Smooth muscle cell (in vitro differentiated cells): ENCODE data around the gene TOMM34. TPM values are rescaled to one million over a fixed set of nuclear protein-coding genes. Genes with fewer than 3 reads are reported as not detected.

Source experiments
- DNase-seq: peaks from one replicate; lab custom pipeline; 2025; ENCODE audit not compliant: unreplicated experiment; lab: John Stamatoyannopoulos, UW
- H2AFZ ChIP-seq: fragments of 200-600 bp; sonication (generic); 2 replicates; pipeline ENCODE4 v1.6.0; 2016; ENCODE audit warnings: antibody characterized with exemption, low read depth, mild to moderate bottlenecking
- H3F3A ChIP-seq: fragments of 200-600 bp; sonication (generic); 2 replicates; pipeline ENCODE4 v1.6.0; 2017; ENCODE audit warnings: antibody characterized with exemption, low read depth
- H3K27ac ChIP-seq: fragments of 200-600 bp; sonication (generic); 2 replicates; pipeline ENCODE4 v1.5.1; 2016; ENCODE audit warnings: low read depth, mild to moderate bottlenecking
- H3K27me3 ChIP-seq: fragments of 200-600 bp; sonication (generic); 2 replicates; pipeline ENCODE4 v1.6.1; 2016; ENCODE audit warnings: low read depth, mild to moderate bottlenecking
- H3K36me3 ChIP-seq: fragments of 200-600 bp; sonication (generic); 2 replicates; pipeline ENCODE4 v1.5.1; 2016; ENCODE audit warnings: low read depth
- H3K4me1 ChIP-seq: fragments of 200-600 bp; sonication (generic); 2 replicates; pipeline ENCODE4 v1.5.1; 2016; ENCODE audit warnings: low read depth
- H3K4me2 ChIP-seq: fragments of 200-600 bp; sonication (generic); 2 replicates; pipeline ENCODE4 v1.6.0; 2016; ENCODE audit warnings: mild to moderate bottlenecking
- H3K4me3 ChIP-seq: fragments of 200-600 bp; sonication (generic); 2 replicates; pipeline ENCODE4 v1.5.1; 2016; ENCODE audit warnings: mild to moderate bottlenecking
- H3K79me2 ChIP-seq: fragments of 200-600 bp; sonication (generic); 2 replicates; pipeline ENCODE4 v1.6.0; 2016; ENCODE audit warnings: low read depth, mild to moderate bottlenecking
- H3K9ac ChIP-seq: fragments of 200-600 bp; sonication (generic); 2 replicates; pipeline ENCODE4 v1.6.0; 2016; ENCODE audit warnings: low read depth
- H3K9me3 ChIP-seq: fragments of 200-600 bp; sonication (generic); replicated peaks from 2 replicates; pipeline ENCODE4 v1.5.1; 2016; ENCODE audit warnings: low read depth
- H4K20me1 ChIP-seq: fragments of 200-600 bp; sonication (generic); 2 replicates; pipeline ENCODE4 v1.6.0; 2016; ENCODE audit warnings: low read depth
- WGBS: methylation state at CpG from one replicate; pipeline ENCODE4 v1.1.7; 2016; ENCODE audit warnings: low lambda C conversion rate; 5-methylcytosine and 5-hydroxymethylcytosine counted together
- polyA plus RNA-seq: library from polyadenylated mRNA; unstranded; fragments of >200 nt; fragmentation: Nextera tagmentation; extraction: Ambion mirVana; gene quantifications from 2 replicates; pipeline ENCODE4 v1.2.1, GENCODE V29; 2016
- total RNA-seq: library from RNA; depleted of rRNA; stranded (reverse); fragments of >200 nt; gene quantifications from 2 replicates; pipeline ENCODE4 v1.2.3, GENCODE V29; 2014
- TF ChIP-seq, protein P1 (sequence below): fragments of 200-600 bp; sonication (generic); IDR thresholded peaks from 2 replicates; pipeline ENCODE4 v1.5.1; 2017; ENCODE audit warnings: borderline replicate concordance, mild to moderate bottlenecking, antibody characterized with exemption; ENCODE audit not compliant: insufficient read depth, poor library complexity, severe bottlenecking

Gene TOMM34
- total and polyA plus RNA-seq, 2 experiments from 2014 or later = 27.2 to 34.9 TPM

DNA sequence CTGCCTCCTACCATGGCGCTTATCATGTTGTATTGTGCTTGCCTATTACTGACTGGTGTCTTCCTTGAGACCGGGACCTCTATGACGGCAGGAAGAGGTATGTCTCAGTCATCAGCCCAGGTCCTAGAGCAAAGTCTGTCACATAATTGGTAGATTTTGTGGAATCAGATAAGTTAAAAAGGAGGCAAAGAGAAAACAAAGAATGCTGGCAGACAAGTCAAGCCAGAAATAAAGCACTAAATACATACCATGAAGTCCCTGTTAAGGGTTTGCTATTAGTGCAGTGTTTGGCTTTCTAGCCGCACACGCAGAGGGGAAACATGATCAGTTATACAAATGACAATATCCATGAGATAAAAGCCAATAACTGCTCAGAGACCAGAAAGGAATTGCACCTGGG lies 6.0 kb downstream of the TOMM34 start:
- H3K79me2 ChIP-seq = peaks cover 24% of the 10 kb centered on the region
- 78% methylated on average over 5 of the region's 5 CpGs for WGBS

DNA sequence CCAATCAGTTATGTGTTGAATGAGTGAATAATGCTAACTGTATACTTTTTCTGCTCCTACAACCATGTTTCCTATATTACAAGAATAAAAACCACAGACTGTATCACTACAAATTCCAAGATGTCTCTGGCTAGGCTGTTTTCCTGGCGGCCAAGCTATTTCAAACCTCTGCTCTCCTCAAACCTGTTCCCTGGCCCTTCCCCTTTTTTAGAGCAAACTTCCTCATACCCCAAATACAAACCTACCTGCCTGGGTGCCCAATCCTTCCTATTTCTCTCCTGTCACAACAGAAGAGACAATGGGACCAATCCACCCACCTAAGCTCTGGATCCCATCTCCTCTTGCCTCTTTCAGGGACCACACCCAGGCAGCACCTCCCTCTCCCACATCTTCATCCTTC lies 7.5 kb downstream of the TOMM34 start:
- Histone ChIP-seq H3K79me2 (peaks cover 11% of the 10 kb centered on the region), H4K20me1 (peaks cover 11% of the 10 kb centered on the region), H2AFZ (no peak overlapping the region), H3K4me2 (no peak overlapping the region), H3K9me3 (no peaks in the 10 kb centered on the region), H3K4me3 (no peak overlapping the region), H3K9ac (no peak overlapping the region), H3K27me3 (no peaks in the 10 kb centered on the region), H3K27ac (no peak overlapping the region), H3F3A (no peaks in the 10 kb centered on the region), H3K4me1 (no peaks in the 10 kb centered on the region), H3K36me3 (peaks cover 8% of the 10 kb centered on the region)
- 89% methylated on average over 1 of the region's 1 CpG for WGBS
- no peak for DNase-seq
- TF ChIP-seq, protein P1, sequence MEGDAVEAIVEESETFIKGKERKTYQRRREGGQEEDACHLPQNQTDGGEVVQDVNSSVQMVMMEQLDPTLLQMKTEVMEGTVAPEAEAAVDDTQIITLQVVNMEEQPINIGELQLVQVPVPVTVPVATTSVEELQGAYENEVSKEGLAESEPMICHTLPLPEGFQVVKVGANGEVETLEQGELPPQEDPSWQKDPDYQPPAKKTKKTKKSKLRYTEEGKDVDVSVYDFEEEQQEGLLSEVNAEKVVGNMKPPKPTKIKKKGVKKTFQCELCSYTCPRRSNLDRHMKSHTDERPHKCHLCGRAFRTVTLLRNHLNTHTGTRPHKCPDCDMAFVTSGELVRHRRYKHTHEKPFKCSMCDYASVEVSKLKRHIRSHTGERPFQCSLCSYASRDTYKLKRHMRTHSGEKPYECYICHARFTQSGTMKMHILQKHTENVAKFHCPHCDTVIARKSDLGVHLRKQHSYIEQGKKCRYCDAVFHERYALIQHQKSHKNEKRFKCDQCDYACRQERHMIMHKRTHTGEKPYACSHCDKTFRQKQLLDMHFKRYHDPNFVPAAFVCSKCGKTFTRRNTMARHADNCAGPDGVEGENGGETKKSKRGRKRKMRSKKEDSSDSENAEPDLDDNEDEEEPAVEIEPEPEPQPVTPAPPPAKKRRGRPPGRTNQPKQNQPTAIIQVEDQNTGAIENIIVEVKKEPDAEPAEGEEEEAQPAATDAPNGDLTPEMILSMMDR = no peak

More for the DNA sequence above, 6.0 kb downstream of the TOMM34 start:
- no peak for DNase-seq
- Histone ChIP-seq H3K4me3 (no peak overlapping the region), H3K27ac (peak overlapping the region; percentile 48), H3K4me1 (peaks cover 12% of the 10 kb centered on the region), H3K9ac (no peak overlapping the region), H3K27me3 (no peaks in the 10 kb centered on the region), H3K9me3 (no peaks in the 10 kb centered on the region), H2AFZ (no peak overlapping the region), H4K20me1 (peaks cover 21% of the 10 kb centered on the region), H3K4me2 (no peak overlapping the region), H3F3A (no peaks in the 10 kb centered on the region), H3K36me3 (peaks cover 8% of the 10 kb centered on the region)
- TF ChIP-seq, protein P1 = no peak

DNA sequence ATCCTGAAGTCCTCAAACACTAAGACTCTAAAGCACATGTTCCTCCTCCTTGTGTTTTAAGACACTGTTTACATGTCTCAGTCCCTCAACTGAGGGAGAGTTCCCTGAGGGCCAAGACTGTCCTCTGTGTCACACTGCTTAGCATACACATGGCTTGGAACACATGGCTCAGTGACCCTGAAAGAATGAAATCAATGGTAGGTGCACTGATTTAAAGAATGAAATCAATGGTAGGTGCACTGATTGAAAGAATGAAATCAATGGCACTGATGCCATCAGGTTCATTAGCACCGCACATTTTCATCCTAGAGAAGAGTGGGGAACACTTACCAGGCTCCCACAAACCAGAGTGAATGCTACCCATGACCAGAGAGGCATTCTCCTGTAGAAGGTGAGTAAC lies 9.8 kb downstream of the TOMM34 start:
- Histone ChIP-seq H3K4me3 (no peak overlapping the region), H3K79me2 (no peaks in the 10 kb centered on the region), H2AFZ (no peak overlapping the region), H3K27me3 (no peaks in the 10 kb centered on the region), H3K36me3 (peaks cover 8% of the 10 kb centered on the region), H3K9ac (no peak overlapping the region), H3K4me1 (no peaks in the 10 kb centered on the region), H3K27ac (no peak overlapping the region), H4K20me1 (peaks cover 4% of the 10 kb centered on the region), H3K4me2 (no peak overlapping the region), H3K9me3 (no peaks in the 10 kb centered on the region), H3F3A (no peaks in the 10 kb centered on the region)
- DNase-seq = no peak
- 100% methylated on average over 1 of the region's 1 CpG for WGBS
- TF ChIP-seq, protein P1 = no peak

DNA sequence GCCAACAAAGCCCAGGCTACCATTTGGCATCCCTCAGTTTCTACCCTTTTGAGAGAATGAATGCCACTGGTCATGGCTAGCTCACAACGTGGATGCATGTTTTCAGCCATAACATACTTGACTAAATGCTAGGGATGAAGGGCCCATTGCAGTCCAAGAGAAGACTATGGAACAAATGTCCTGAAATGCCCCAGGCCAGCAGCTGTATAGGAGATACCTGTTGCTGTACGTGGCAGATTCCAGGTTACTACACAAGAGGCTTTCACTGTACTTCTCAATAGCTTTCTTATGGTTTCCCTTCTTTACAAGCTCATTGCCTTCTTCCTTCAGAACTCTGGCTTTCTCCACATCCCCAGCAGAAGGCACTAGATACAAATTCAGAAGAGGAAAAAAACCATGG lies 11.7 kb downstream of the TOMM34 start:
- H3K79me2 ChIP-seq = no peaks in the 10 kb centered on the region
- TF ChIP-seq, protein P1 = no peak
- peaks cover 2% of the 10 kb centered on the region for H3K36me3 ChIP-seq
- H3K4me1 ChIP-seq = no peaks in the 10 kb centered on the region
- H4K20me1 ChIP-seq = peaks cover 13% of the 10 kb centered on the region
- H3F3A ChIP-seq = peaks cover 5% of the 10 kb centered on the region
- no peak overlapping the region for H3K27ac ChIP-seq
- H3K9ac ChIP-seq = no peak overlapping the region
- no peak overlapping the region for H2AFZ ChIP-seq
- WGBS = 100% methylated on average over 2 of the region's 2 CpGs
- no peak overlapping the region for H3K4me3 ChIP-seq
- no peak overlapping the region for H3K4me2 ChIP-seq
- no peaks in the 10 kb centered on the region for H3K9me3 ChIP-seq
- no peak for DNase-seq
- no peaks in the 10 kb centered on the region for H3K27me3 ChIP-seq
